ENCODE results near the gene TADA2B.

Gene TADA2B

DNA sequence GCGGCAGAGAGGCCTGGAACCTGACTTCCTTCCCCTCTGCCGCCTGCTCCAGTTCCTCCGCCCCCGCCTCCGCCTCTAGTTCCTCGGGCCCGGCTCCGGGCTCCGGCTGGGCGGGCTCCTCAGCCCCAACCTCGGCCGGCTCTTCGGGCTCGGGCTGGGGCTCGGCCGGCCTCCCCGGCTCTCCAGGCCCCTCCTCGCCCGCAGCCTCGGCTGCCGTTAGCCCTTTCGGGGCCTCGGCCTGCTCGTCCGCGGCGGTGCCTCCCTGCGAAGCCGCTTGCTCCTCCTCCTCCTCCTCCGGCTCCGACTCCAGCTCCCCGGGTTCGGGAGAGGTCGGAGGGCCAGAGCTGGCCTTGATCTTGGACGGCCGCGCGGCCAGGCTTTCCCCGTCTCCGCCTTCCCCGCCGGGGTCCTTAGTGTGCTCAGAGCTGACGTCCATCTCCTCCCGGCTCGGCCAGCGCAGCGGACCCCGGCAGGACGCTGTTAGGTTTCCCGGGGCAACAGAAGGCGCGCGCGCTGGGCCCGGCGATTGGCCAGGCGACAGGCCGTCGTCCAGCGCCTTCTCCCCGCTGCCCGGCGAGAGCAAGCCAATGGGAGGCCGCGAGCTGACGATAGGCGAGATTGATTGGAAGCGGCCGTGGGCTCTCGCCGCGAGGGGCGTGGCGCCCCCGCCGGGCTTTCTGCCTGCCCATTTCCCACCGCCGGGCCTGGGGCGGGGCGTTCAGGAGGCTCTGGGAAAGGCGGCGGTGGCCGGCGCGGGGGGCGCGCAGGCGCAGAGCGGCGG, 479 bp upstream of the TADA2B start:
- peak; percentile 97 for DNase-seq

GRCh38 chr4:7044137-7044930, 1.2 kb downstream of the TADA2B start:
- DNase-seq: no peak

DNA sequence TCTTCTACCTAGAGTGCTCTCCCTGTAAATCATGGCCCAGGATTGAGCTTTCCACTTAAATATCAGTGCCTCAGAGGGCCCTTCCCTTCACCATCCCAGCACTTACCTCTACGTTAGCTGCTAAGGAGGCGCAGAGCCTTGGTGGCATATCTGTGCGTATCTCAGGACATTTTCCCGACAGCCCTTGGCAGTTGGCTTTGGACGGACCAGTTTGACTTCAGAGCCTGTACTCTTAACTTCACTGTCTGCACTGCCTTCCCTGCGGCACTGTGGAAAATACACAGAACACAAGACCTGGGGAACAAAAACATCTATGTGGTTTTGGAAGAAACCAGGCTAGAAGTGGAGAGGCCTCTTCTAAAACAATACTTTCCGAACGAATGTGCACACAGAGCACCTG, 2.4 kb downstream of the TADA2B start:
- DNase-seq: no peak

GRCh38 chr4:7045961-7046921, 3.1 kb downstream of the TADA2B start:
- DNase-seq: no peak

DNA sequence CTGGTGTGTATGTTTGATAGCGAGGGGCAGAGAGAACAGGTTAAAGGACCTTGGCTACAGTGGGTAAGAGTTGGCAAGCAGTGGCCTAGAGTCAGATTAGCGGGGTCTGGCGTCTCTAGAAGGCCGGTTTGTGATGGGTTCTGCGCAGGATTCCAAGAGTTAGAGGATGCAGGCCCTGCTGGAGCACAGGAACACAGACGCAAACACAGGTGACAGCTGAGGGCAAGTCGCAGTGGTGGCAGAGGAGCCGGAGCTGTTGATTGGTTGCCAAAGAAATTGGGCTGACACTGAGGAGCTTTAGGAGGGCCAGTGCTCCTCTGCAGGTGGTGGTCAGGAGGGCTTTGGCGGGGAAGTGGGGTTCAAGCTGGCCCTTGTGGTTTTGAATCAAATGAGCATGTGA, 3.8 kb downstream of the TADA2B start:
- no peak for DNase-seq

DNA sequence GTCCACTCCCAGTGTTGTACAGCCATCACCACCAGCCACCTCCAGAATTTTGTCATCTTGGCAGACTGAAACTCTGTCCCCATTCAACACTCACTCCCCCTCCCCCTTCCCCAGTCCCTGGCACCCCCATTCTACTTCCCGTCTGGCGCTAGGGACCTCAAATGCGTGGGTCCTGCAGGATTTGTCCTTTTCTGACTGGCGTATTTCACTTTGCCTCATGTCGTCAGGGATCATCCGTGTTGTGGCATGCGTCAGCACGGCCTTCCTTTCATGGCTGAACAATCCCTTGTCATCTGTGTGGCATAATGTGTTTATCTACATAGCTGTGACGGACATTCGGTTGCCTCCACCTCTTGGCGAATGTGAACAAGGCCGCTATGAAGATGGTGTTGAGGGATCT, 5.5 kb downstream of the TADA2B start:
- DNase-seq: no peak

DNA sequence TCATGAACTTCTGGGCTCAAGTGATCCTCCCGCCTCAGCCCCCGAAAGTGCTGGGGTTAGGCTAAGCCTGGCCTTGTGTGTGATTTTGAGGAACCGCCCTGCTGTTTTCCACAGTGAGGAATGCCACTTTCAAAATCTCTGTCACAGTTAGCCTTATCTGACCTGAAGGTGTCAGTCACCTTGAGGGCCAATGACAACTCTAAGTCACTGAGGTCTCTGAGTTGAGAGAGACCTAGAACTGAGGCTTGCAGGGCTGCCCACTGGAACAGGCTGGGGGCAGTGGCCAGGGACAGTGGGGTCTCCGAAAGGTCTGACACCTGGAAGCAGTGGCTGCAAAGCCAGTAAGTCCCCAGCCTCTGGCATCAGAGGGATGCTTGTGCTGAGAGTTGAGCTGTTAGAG, 6.1 kb downstream of the TADA2B start:
- no peak for DNase-seq

DNA sequence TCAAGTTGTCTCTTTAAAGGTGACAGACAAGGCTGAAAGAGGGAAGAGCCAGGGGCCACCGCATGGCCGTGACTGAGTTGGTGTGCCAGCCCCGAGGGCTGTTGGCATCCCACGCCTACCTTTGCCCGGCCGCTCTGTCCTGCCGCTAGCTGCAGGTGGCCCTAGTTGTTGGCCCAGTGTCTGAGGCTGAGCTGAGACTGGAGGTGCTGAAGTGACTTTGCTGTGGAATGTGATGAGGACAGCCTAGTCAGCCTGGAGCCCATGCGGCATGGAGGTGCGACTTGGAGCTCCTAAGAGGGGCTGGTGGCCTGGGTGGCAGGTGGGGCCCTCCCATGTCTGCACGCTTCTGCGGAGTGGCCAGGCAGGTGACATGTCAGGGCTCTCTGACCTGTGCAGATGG, 6.6 kb downstream of the TADA2B start:
- no peak for DNase-seq

GRCh38 chr4:7050481-7051143, 7.4 kb downstream of the TADA2B start:
- no peak for DNase-seq

GRCh38 chr4:7051144-7051495, 7.9 kb downstream of the TADA2B start:
- DNase-seq: no peak

GRCh38 chr4:7051905-7052304, 8.7 kb downstream of the TADA2B start:
- DNase-seq: no peak

DNA sequence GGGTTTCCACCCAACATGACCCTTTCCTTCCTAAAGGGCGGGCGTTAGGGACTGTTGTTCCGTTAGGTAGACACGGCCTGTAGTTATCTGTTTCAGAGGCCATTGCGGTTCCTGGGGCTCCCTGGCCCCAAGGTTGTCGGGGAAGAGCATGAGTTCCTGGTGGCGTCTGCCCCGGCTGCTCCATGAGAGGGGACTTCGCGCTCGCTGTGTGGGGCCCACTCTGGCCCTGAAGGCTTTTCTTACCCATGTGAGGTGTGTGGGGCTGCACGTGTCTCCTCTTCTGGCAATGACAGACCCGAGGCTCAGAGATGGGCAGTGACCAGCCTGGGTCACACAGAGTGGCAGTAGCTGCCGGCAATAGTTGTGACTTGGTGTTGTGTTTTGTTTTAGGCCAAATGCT, 9.1 kb downstream of the TADA2B start:
- DNase-seq: no peak

GRCh38 chr4:7052923-7053715, 9.9 kb downstream of the TADA2B start:
- DNase-seq: no peak

- DNase-seq: no peak
Measured at GRCh38 chr4:7054106-7054880, 11.1 kb downstream of the TADA2B start.

DNA sequence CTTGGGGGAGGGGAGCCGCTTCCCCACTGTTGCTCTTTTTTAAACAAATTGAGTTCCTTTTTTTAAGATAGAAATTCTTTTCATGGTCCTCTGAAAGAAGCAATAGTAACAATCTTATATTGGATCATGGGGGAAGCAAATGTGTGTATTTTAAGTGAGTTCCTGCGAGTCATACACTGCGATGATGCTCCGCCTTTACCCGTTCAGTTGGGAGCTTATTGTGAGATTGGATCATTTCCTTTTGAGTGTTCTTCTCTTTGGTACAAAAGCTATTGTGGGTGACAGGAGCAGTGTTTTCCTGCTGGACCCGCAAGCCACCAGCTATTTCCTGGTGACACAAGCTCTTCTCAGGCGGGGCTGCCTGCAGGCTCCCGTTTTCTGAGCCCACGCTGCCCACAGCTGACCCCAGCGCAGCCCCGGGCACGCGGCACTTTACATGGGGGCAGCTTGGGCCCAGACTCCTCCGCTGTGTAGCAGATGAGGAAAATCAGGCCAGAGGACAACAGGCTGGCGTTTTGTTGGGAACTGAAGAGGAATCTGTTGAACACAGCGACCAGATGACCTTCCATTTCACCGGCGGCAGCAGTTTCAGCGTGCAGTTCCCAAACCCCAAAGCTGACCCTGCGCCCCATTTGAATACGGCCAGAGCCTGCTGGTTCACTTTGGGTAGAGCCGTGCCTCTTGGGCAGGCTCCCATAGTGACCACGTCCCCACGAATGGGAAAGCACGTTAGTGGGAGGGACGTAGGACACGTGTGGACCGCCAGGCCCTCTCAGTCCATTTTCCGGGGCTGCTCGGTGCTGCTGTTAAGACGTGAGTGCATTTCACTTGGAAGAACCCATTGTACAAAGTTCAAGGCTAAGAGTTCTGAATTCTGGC, 12.2 kb downstream of the TADA2B start:
- DNase-seq: no peak

GRCh38 chr4:7055990-7056325, 12.8 kb downstream of the TADA2B start:
- DNase-seq: no peak

DNA sequence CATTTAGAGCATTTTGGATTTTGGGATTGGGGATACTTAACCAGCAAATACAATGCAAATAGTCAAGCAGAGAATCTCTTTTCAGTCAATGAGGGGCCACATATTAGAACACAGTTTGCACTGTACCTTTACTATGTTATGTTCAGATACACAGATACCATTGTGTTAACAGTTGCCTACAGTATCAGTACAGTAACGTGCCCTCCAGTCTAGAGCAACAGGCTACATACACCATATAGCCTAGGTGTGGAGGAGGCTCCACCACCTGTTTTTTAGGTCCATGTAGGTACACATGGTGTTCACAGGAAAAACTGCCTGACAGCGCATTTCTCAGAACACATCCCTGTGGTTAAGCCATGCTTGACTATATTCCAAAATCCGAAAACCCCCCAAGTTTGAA, 15.6 kb downstream of the TADA2B start:
- DNase-seq: no peak

GRCh38 chr4:7059662-7060061, 16.5 kb downstream of the TADA2B start:
- DNase-seq: no peak

GRCh38 chr4:7060346-7061150, 17.4 kb downstream of the TADA2B start:
- DNase-seq: no peak
